Measurements from ENCODE around the gene ADRA1B. TPM values are rescaled to one million over a fixed set of nuclear protein-coding genes. Genes with fewer than 3 reads are reported as not detected.

Gene ADRA1B
- total RNA-seq: 1 to 10 TPM in 3 of 4 donors, under 1 TPM in 1; 0.67 to 5.3 (median 3.0) TPM

- WGBS, 2 donors (ENCODE audit: low coverage in 1 of 2): 0 to 5% methylated on average over 5 to 9 of the region's 81 CpGs
- Histone ChIP-seq H3K4me1 (peaks cover 0 to 26% (median 9%) of the 10 kb centered on the region in 3 donors), H3K27me3 (peaks cover 67% of the 10 kb centered on the region), H3K9me3 (no peaks in the 10 kb centered on the region), H3K27ac (peak within 1 kb of the TSS in 3 of 4 donors; percentile 38 to 80 (median 62)), H3K4me3 (peak within 1 kb of the TSS; percentile 17 to 53), H3K36me3 (no peaks in the 10 kb centered on the region)
- TF ChIP-seq EP300 (IDR thresholded peaks at IDR 0.05) (no peak), POLR2A (IDR thresholded peaks at IDR 0.05) (no peak), POLR2AphosphoS5 (IDR thresholded peaks at IDR 0.05) (no peak), CTCF (IDR thresholded peaks at IDR 0.05) (peak in 3 of 4 experiments; percentile 49 to 73 (median 52))
- ATAC-seq: peak; percentile 76
Observed at GRCh38 chr5:159915904-159916840, at the start of gene ADRA1B. ADRA1B (plus strand) TSS chr5:159916482; CDS start chr5:159916906, 424 bp downstream.

- no peak for ATAC-seq
- Histone ChIP-seq H3K27me3 (no peaks in the 10 kb centered on the region), H3K9me3 (no peaks in the 10 kb centered on the region), H3K36me3 (no peaks in the 10 kb centered on the region), H3K4me3 (no peak overlapping the region), H3K4me1 (peaks cover 0 to 10% (median 7%) of the 10 kb centered on the region in 3 donors), H3K27ac (no peak overlapping the region)
- WGBS, 2 donors (ENCODE audit: low coverage in 1 of 2): 56 to 67% methylated on average over 1 to 2 of the region's 2 CpGs
- TF ChIP-seq CTCF (IDR thresholded peaks at IDR 0.05) (no peak), POLR2AphosphoS5 (IDR thresholded peaks at IDR 0.05) (no peak), EP300 (IDR thresholded peaks at IDR 0.05) (no peak), POLR2A (IDR thresholded peaks at IDR 0.05) (no peak)
Observed at GRCh38 chr5:159873680-159874079, 42.6 kb upstream of the ADRA1B start.

DNA sequence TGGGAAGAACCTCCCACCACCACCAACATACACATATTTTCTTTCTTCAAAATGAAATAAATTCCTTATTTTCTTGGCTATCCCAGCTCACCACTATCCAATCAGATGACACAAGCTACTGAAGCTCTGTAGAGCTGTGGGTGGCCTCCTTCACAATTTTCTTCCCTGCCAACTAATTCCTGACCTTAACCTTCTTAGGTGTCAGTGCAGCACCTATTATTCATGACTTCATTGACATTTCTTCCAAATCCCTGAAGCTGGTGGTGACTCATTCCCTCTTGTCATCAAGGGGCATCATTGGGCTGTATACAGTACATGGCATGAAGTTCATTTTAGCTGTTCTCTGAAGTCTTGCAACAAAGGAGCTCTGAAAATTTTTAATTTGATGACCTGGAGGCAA, 42.0 kb upstream of the ADRA1B start:
- Histone ChIP-seq H3K4me3 (no peak overlapping the region), H3K9me3 (no peaks in the 10 kb centered on the region), H3K36me3 (no peaks in the 10 kb centered on the region), H3K27ac (no peak overlapping the region), H3K27me3 (no peaks in the 10 kb centered on the region), H3K4me1 (peaks cover 0 to 15% (median 10%) of the 10 kb centered on the region in 3 donors)
- TF ChIP-seq POLR2AphosphoS5 (IDR thresholded peaks at IDR 0.05) (no peak), POLR2A (IDR thresholded peaks at IDR 0.05) (no peak), EP300 (IDR thresholded peaks at IDR 0.05) (no peak), CTCF (IDR thresholded peaks at IDR 0.05) (no peak)
- no peak for ATAC-seq

GRCh38 chr5:159877016-159877415, 39.3 kb upstream of the ADRA1B start:
- no peaks in the 10 kb centered on the region for H3K36me3 ChIP-seq
- peaks cover 0 to 16% (median 10%) of the 10 kb centered on the region in 3 donors for H3K4me1 ChIP-seq
- H3K9me3 ChIP-seq: no peaks in the 10 kb centered on the region
- H3K27ac ChIP-seq: peak overlapping the region in 1 of 4 donors; percentile 66
- WGBS, 2 donors (ENCODE audit: low coverage in 1 of 2): 75 to 83% methylated on average over 1 to 7 of the region's 8 CpGs
- ATAC-seq: no peak
- TF ChIP-seq POLR2A (IDR thresholded peaks at IDR 0.05): no peak
- TF ChIP-seq POLR2AphosphoS5 (IDR thresholded peaks at IDR 0.05): no peak
- TF ChIP-seq CTCF (IDR thresholded peaks at IDR 0.05): no peak
- TF ChIP-seq EP300 (IDR thresholded peaks at IDR 0.05): no peak
- H3K4me3 ChIP-seq: no peak overlapping the region
- no peaks in the 10 kb centered on the region for H3K27me3 ChIP-seq
